Measurements from ENCODE around the gene HM13. TPM values are rescaled to one million over a fixed set of nuclear protein-coding genes. Genes with fewer than 3 reads are reported as not detected.
"Not testable (repeated sequence)": the region's sequence is repeated elsewhere in the genome, so short reads cannot be mapped to it uniquely, and the experiment has no call there.

Gene HM13
- total RNA-seq, 2 experiments from 2014 or later = 151 to 152 TPM

GRCh38 chr20:31515775-31516107, 1.5 kb downstream of the HM13 start:
- Mint-ChIP-seq H3K9me3 (ENCODE audit: low read depth) (no peaks in the 10 kb centered on the region), H3K4me1 (peaks cover 17% of the 10 kb centered on the region), H3K36me3 (peaks cover 10% of the 10 kb centered on the region), H3K27ac (no peak overlapping the region), H3K4me3 (no peak overlapping the region), H3K27me3 (no peaks in the 10 kb centered on the region)
- CTCF ChIA-PET = interaction anchor here (0.8 to 1.8 kb wide), 5 partner anchors 13 to 208 kb away, joined by 3 to 12 read pairs (median 5); no protein-coding TSS in a partner anchor
- ATAC-seq (peak; percentile 18), DNase-seq (peak; percentile 64)

- no peaks in the 10 kb centered on the region for H3K9me3 Mint-ChIP-seq (ENCODE audit: low read depth)
- H3K4me3 Mint-ChIP-seq = no peak overlapping the region
- peaks cover 11% of the 10 kb centered on the region for H3K36me3 Mint-ChIP-seq
- no peak overlapping the region for H3K27ac Mint-ChIP-seq
- H3K27me3 Mint-ChIP-seq = no peaks in the 10 kb centered on the region
- peaks cover 20% of the 10 kb centered on the region for H3K4me1 Mint-ChIP-seq
- ATAC-seq (no peak), DNase-seq (no peak)
- CTCF ChIA-PET = interaction anchor here (0.8 to 2.9 kb wide), 6 partner anchors 13 to 208 kb away, joined by 3 to 12 read pairs (median 6); no protein-coding TSS in a partner anchor
These were observed 1.9 kb downstream of the HM13 start for GRCh38 chr20:31516166-31516565.

- H3K36me3 Mint-ChIP-seq = peaks cover 12% of the 10 kb centered on the region
- H3K27ac Mint-ChIP-seq = no peak overlapping the region
- ATAC-seq (peak; percentile 14), DNase-seq (peak; percentile 69)
- no peak overlapping the region for H3K4me3 Mint-ChIP-seq
- no peaks in the 10 kb centered on the region for H3K9me3 Mint-ChIP-seq (ENCODE audit: low read depth)
- no peaks in the 10 kb centered on the region for H3K27me3 Mint-ChIP-seq
- H3K4me1 Mint-ChIP-seq = peaks cover 23% of the 10 kb centered on the region
- CTCF ChIA-PET = interaction anchor here (1.4 to 3.5 kb wide), 4 partner anchors 14 to 207 kb away, joined by 7 to 14 read pairs (median 10); no protein-coding TSS in a partner anchor
These were observed 2.4 kb downstream of the HM13 start for GRCh38 chr20:31516651-31517050.

- H3K27me3 Mint-ChIP-seq = no peaks in the 10 kb centered on the region
- no peak overlapping the region for H3K4me3 Mint-ChIP-seq
- peaks cover 27% of the 10 kb centered on the region for H3K4me1 Mint-ChIP-seq
- ATAC-seq (no peak), DNase-seq (no peak)
- no peak overlapping the region for H3K27ac Mint-ChIP-seq
- no peaks in the 10 kb centered on the region for H3K9me3 Mint-ChIP-seq (ENCODE audit: low read depth)
- H3K36me3 Mint-ChIP-seq = peaks cover 16% of the 10 kb centered on the region
- CTCF ChIA-PET = interaction anchor here (1.0 to 3.5 kb wide), 3 partner anchors 15 to 43 kb away, joined by 3 to 14 read pairs (median 7); no protein-coding TSS in a partner anchor
These were observed 3.1 kb downstream of the HM13 start for GRCh38 chr20:31517373-31517772.

GRCh38 chr20:31521267-31521666, 7.0 kb downstream of the HM13 start:
- not testable (repeated sequence) for H3K4me3 Mint-ChIP-seq; H3K27ac Mint-ChIP-seq; DNase-seq; H3K9me3 Mint-ChIP-seq (ENCODE audit: low read depth); H3K27me3 Mint-ChIP-seq; ATAC-seq
- H3K36me3 Mint-ChIP-seq = peaks cover 27% of the 10 kb centered on the region
- peaks cover 33% of the 10 kb centered on the region for H3K4me1 Mint-ChIP-seq
- CTCF ChIA-PET = interaction anchor here (1.1 to 4.1 kb wide), 7 partner anchors 11 to 203 kb away, joined by 3 to 14 read pairs (median 4); no protein-coding TSS in a partner anchor

- H3K27me3 Mint-ChIP-seq = no peaks in the 10 kb centered on the region
- ATAC-seq = no peak
- CTCF ChIA-PET = interaction anchor here (0.8 to 4.1 kb wide), 3 partner anchors 19 to 90 kb away, joined by 3 to 14 read pairs (median 3); no protein-coding TSS in a partner anchor
- DNase-seq = no peak
- no peak overlapping the region for H3K27ac Mint-ChIP-seq
- no peaks in the 10 kb centered on the region for H3K9me3 Mint-ChIP-seq (ENCODE audit: low read depth)
- H3K4me3 Mint-ChIP-seq = no peak overlapping the region
- peaks cover 33% of the 10 kb centered on the region for H3K4me1 Mint-ChIP-seq
- peaks cover 40% of the 10 kb centered on the region for H3K36me3 Mint-ChIP-seq
These were observed 8.5 kb downstream of the HM13 start for GRCh38 chr20:31522731-31523130.

- H3K4me1 Mint-ChIP-seq = peaks cover 33% of the 10 kb centered on the region
- DNase-seq (no peak), ATAC-seq (no peak)
- no peaks in the 10 kb centered on the region for H3K9me3 Mint-ChIP-seq (ENCODE audit: low read depth)
- H3K36me3 Mint-ChIP-seq = peaks cover 42% of the 10 kb centered on the region
- H3K27me3 Mint-ChIP-seq = no peaks in the 10 kb centered on the region
- no peak overlapping the region for H3K27ac Mint-ChIP-seq
- CTCF ChIA-PET = interaction anchor here (0.6 to 4.1 kb wide), 3 partner anchors 21 to 507 kb away, joined by 3 to 14 read pairs (median 4); no protein-coding TSS in a partner anchor
- no peak overlapping the region for H3K4me3 Mint-ChIP-seq
These were observed 9.4 kb downstream of the HM13 start for GRCh38 chr20:31523361-31524283.

- CTCF ChIA-PET = no interaction called here
- no peak overlapping the region for H3K27ac Mint-ChIP-seq
- no peaks in the 10 kb centered on the region for H3K9me3 Mint-ChIP-seq (ENCODE audit: low read depth)
- H3K4me1 Mint-ChIP-seq = peaks cover 9% of the 10 kb centered on the region
- ATAC-seq = no peak
- no peak for DNase-seq
- H3K4me3 Mint-ChIP-seq = no peak overlapping the region
- peaks cover 48% of the 10 kb centered on the region for H3K36me3 Mint-ChIP-seq
- H3K27me3 Mint-ChIP-seq = no peaks in the 10 kb centered on the region
These were observed 13.0 kb downstream of the HM13 start for GRCh38 chr20:31527266-31527665.

- Mint-ChIP-seq H3K4me3 (no peak overlapping the region), H3K27me3 (no peaks in the 10 kb centered on the region), H3K27ac (no peak overlapping the region), H3K4me1 (peaks cover 42% of the 10 kb centered on the region), H3K36me3 (peaks cover 62% of the 10 kb centered on the region), H3K9me3 (ENCODE audit: low read depth) (no peaks in the 10 kb centered on the region)
- CTCF ChIA-PET = interaction anchor here (0.9 to 1.5 kb wide), 2 partner anchors 25 to 77 kb away, joined by 3 to 5 read pairs; no protein-coding TSS in a partner anchor
- ATAC-seq = no peak
- DNase-seq = no peak
These were observed 21.1 kb downstream of the HM13 start for GRCh38 chr20:31535298-31535697.

GRCh38 chr20:31536575-31536974, 22.3 kb downstream of the HM13 start:
- H3K36me3 Mint-ChIP-seq = peaks cover 54% of the 10 kb centered on the region
- H3K9me3 Mint-ChIP-seq (ENCODE audit: low read depth) = no peaks in the 10 kb centered on the region
- peaks cover 51% of the 10 kb centered on the region for H3K4me1 Mint-ChIP-seq
- DNase-seq (no peak), ATAC-seq (no peak)
- no peak overlapping the region for H3K4me3 Mint-ChIP-seq
- no peaks in the 10 kb centered on the region for H3K27me3 Mint-ChIP-seq
- CTCF ChIA-PET = interaction anchor here (2.3 to 3.1 kb wide), 2 partner anchors 33 to 76 kb away, joined by 11 to 16 read pairs; no protein-coding TSS in a partner anchor
- H3K27ac Mint-ChIP-seq = peak overlapping the region; percentile 21

GRCh38 chr20:31537116-31537871, 23.1 kb downstream of the HM13 start:
- Mint-ChIP-seq H3K4me1 (peaks cover 58% of the 10 kb centered on the region), H3K4me3 (no peak overlapping the region), H3K27ac (peak overlapping the region; percentile 53), H3K36me3 (peaks cover 54% of the 10 kb centered on the region), H3K27me3 (no peaks in the 10 kb centered on the region), H3K9me3 (ENCODE audit: low read depth) (no peaks in the 10 kb centered on the region)
- ATAC-seq (no peak), DNase-seq (no peak)
- CTCF ChIA-PET = interaction anchor here (0.7 to 3.1 kb wide), 5 partner anchors 23 to 75 kb away, joined by 3 to 16 read pairs (median 11); no protein-coding TSS in a partner anchor

- no peak overlapping the region for H3K4me3 Mint-ChIP-seq
- peak overlapping the region; percentile 53 for H3K27ac Mint-ChIP-seq
- H3K9me3 Mint-ChIP-seq (ENCODE audit: low read depth) = no peaks in the 10 kb centered on the region
- ATAC-seq (no peak), DNase-seq (no peak)
- peaks cover 61% of the 10 kb centered on the region for H3K4me1 Mint-ChIP-seq
- peaks cover 49% of the 10 kb centered on the region for H3K36me3 Mint-ChIP-seq
- CTCF ChIA-PET = interaction anchor here (0.7 to 3.1 kb wide), 5 partner anchors 22 to 75 kb away, joined by 3 to 16 read pairs (median 11); no protein-coding TSS in a partner anchor
- no peaks in the 10 kb centered on the region for H3K27me3 Mint-ChIP-seq
These were observed 23.6 kb downstream of the HM13 start for GRCh38 chr20:31537890-31538289.

GRCh38 chr20:31538326-31538725, 24.1 kb downstream of the HM13 start:
- ATAC-seq (no peak), DNase-seq (no peak)
- peaks cover 63% of the 10 kb centered on the region for H3K4me1 Mint-ChIP-seq
- H3K36me3 Mint-ChIP-seq = peaks cover 49% of the 10 kb centered on the region
- H3K4me3 Mint-ChIP-seq = no peak overlapping the region
- CTCF ChIA-PET = interaction anchor here (0.7 to 3.1 kb wide), 5 partner anchors 22 to 74 kb away, joined by 3 to 16 read pairs (median 11); no protein-coding TSS in a partner anchor
- peak overlapping the region; percentile 53 for H3K27ac Mint-ChIP-seq
- no peaks in the 10 kb centered on the region for H3K9me3 Mint-ChIP-seq (ENCODE audit: low read depth)
- no peaks in the 10 kb centered on the region for H3K27me3 Mint-ChIP-seq
